ENCODE measurements around the gene GABRR3.

Gene GABRR3

DNA sequence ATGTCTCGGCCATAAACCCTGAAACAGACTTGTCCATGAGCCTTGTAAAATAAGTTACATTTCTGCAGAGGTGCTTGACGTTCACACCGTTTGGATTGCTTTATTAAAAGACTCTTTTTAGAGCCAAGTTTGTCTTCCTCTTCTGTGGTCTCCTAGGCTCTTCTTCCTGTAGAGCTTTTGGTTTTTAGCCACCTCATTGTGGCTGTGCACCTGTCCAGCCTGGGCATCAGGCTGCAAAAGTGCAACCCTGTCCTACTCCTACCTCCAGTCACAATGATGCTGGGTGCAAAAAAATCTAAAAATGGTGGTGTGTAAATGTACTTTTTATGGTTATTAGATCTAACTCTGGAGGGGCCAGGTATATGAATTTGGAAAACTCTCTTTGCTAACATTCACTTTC is 60.1 kb downstream of the GABRR3 start:
- H3K9me3 ChIP-seq (ENCODE audit: control insufficient read depth in 1 of 2, low read length in 2 of 2), result no peaks in the 10 kb centered on the region
- peaks cover 16 to 18% of the 10 kb centered on the region in 2 donors for H3K4me1 ChIP-seq (ENCODE audit: control insufficient read depth in 1 of 2, insufficient read depth in 2 of 2, low read length in 2 of 2)
- H3K27me3 ChIP-seq (ENCODE audit: control insufficient read depth in 1 of 2, insufficient read depth in 2 of 2, low read length in 2 of 2), result no peaks in the 10 kb centered on the region
- no peak overlapping the region for H3K9ac ChIP-seq (ENCODE audit: low read depth in 1 of 2, low read length in 2 of 2)
- H3K27ac ChIP-seq (ENCODE audit: low read depth, low read length), result no peak overlapping the region
- no peaks in the 10 kb centered on the region for H3K36me3 ChIP-seq (ENCODE audit: control insufficient read depth in 1 of 2, insufficient read depth in 2 of 2, low read length in 2 of 2)
- H3K4me3 ChIP-seq (ENCODE audit: low read depth in 1 of 2, low read length in 2 of 2), result no peak overlapping the region

DNA sequence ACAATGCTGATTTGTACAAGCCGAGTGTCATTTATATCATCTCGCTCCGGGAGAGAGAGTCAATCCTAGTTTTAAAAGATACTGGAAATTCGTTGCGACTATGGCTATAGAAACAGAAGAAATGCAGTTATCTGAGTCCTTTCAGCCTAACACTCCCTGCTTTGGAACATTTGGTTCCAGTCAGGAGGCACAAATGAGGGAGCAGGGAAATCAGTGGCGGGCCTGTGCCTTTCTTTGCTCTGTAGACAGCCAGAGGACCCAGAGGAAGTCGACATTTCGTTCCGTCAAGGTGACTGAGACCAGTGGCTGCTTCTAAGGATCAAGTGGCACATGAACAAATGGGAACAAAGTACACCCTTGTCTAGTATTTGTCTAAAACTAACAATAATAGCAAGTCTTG is 62.1 kb downstream of the GABRR3 start:
- Histone ChIP-seq H3K9ac (ENCODE audit: low read depth in 1 of 2, low read length in 2 of 2) (no peak overlapping the region), H3K27ac (ENCODE audit: low read depth, low read length) (no peak overlapping the region), H3K4me3 (ENCODE audit: low read depth in 1 of 2, low read length in 2 of 2) (peak overlapping the region; percentile 70 to 77), H3K36me3 (ENCODE audit: control insufficient read depth in 1 of 2, insufficient read depth in 2 of 2, low read length in 2 of 2) (no peaks in the 10 kb centered on the region), H3K4me1 (ENCODE audit: control insufficient read depth in 1 of 2, insufficient read depth in 2 of 2, low read length in 2 of 2) (peaks cover 18 to 22% of the 10 kb centered on the region in 2 donors), H3K9me3 (ENCODE audit: control insufficient read depth in 1 of 2, low read length in 2 of 2) (no peaks in the 10 kb centered on the region), H3K27me3 (ENCODE audit: control insufficient read depth in 1 of 2, insufficient read depth in 2 of 2, low read length in 2 of 2) (no peaks in the 10 kb centered on the region)

DNA sequence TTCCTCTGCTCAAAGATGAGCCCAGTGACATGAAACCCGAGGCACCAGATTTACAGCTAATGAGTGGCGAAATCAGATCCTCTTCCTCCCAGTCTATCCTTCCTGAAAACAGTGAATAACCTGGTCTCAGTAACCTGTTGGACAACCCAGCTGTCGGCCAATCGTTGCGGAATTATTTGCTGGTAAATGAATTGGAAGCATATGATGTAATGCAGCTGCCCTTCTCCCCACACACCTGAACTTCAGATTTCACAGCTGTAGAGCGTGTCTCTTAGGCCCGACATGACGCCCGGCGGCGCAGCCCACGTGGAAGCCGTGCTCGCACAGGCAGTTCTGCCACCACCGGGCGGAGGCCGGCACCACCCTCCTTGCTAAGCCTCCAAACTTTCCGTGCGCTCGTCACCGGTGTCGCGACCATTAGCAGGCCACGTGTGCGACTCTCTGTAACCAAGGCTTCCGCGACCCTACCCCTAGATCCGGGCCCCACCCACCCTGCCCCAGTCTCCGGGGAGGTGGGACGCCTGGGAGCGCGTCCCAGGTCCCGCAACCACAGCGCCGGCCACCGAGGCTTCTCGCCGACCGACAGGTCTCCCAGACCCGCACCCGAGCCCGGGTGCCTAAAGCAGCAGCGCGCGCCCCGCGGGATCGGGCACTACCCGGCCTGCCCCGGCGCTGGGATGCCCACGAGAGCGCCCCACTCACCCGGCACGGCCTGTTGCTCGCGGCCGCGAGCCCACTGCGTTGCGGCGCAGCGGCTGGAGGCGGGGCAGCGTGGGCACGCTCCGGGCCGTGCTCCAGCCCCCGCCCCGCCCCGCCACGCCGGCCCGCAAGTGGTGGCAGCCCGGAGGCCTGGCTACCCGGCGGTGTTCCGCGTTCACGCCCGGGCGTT is 63.2 kb downstream of the GABRR3 start, which contains the start of gene RIOX2:
RIOX2 (minus strand) TSS at position 753 of the 889 bp plus-strand sequence. CDS start 4,838 bp downstream, outside the sequence.
- peak within 1 kb of the TSS; percentile 70 to 77 for H3K4me3 ChIP-seq (ENCODE audit: low read depth in 1 of 2, low read length in 2 of 2)

DNA sequence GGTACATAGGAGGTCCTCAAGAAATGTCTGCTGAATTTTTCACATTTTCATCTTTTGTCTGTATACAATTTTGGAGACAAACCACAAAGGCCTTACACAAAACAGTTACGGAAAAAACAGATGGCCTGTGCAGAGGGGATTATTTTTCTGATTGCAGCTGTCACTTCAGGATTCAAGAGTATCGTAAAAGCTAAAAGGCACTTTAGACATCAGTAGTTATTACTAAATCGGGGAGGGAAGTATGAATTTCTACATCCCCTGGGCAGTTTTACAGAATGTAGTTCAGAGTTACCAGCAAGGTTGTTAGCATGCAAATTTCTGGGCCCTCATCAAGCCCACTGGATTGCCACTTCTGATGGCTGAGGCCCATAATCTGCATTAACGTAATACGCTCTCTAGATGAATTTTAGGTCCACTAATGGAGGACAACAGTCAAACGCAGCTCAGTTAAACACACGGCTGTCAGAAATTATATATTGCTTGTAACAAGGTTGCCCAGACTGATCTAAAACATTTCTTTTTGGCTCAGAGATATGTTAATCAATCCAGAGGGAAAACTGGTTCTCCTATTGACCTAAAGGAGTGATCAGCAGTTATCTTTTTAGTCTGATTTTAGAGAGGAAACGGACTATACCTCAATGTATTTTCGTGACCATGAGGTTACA is 64.0 kb downstream of the GABRR3 start:
- H3K4me1 ChIP-seq (ENCODE audit: control insufficient read depth in 1 of 2, insufficient read depth in 2 of 2, low read length in 2 of 2), result peaks cover 18 to 22% of the 10 kb centered on the region in 2 donors
- peaks cover 0 to 11% of the 10 kb centered on the region in 2 donors for H3K36me3 ChIP-seq (ENCODE audit: control insufficient read depth in 1 of 2, insufficient read depth in 2 of 2, low read length in 2 of 2)
- peak overlapping the region; percentile 56 to 63 for H3K9ac ChIP-seq (ENCODE audit: low read depth in 1 of 2, low read length in 2 of 2)
- H3K27ac ChIP-seq (ENCODE audit: low read depth, low read length), result peak overlapping the region; percentile 51
- H3K27me3 ChIP-seq (ENCODE audit: control insufficient read depth in 1 of 2, insufficient read depth in 2 of 2, low read length in 2 of 2), result no peaks in the 10 kb centered on the region
- peak overlapping the region; percentile 70 to 77 for H3K4me3 ChIP-seq (ENCODE audit: low read depth in 1 of 2, low read length in 2 of 2)
- no peaks in the 10 kb centered on the region for H3K9me3 ChIP-seq (ENCODE audit: control insufficient read depth in 1 of 2, low read length in 2 of 2)

More for the DNA sequence above, 63.2 kb downstream of the GABRR3 start, which contains the start of gene RIOX2:
- peaks cover 18 to 22% of the 10 kb centered on the region in 2 donors for H3K4me1 ChIP-seq (ENCODE audit: control insufficient read depth in 1 of 2, insufficient read depth in 2 of 2, low read length in 2 of 2)
- peak within 1 kb of the TSS; percentile 56 to 63 for H3K9ac ChIP-seq (ENCODE audit: low read depth in 1 of 2, low read length in 2 of 2)
- no peaks in the 10 kb centered on the region for H3K9me3 ChIP-seq (ENCODE audit: control insufficient read depth in 1 of 2, low read length in 2 of 2)
- H3K36me3 ChIP-seq (ENCODE audit: control insufficient read depth in 1 of 2, insufficient read depth in 2 of 2, low read length in 2 of 2), result peaks cover 0 to 7% of the 10 kb centered on the region in 2 donors
- H3K27ac ChIP-seq (ENCODE audit: low read depth, low read length), result peak within 1 kb of the TSS; percentile 78
- no peaks in the 10 kb centered on the region for H3K27me3 ChIP-seq (ENCODE audit: control insufficient read depth in 1 of 2, insufficient read depth in 2 of 2, low read length in 2 of 2)

DNA sequence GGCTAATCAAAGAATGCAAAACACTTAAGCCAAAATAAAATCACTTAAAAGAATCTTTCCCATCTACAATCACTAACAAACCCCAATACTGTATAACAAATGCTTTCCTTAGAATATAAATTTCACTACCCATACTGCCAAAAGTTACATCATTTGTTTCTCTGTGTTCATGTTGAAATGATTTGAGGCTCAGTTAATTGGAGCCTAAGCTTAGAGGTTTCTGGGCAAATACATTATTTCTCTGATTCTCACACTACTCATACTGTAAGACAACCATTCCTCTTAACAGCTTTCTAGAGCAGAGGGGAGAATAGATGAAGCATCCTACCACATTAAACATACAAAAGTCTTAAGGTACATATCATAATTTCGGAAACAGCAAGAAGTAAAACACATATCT is 65.0 kb downstream of the GABRR3 start:
- no peak overlapping the region for H3K4me3 ChIP-seq (ENCODE audit: low read depth in 1 of 2, low read length in 2 of 2)
- no peaks in the 10 kb centered on the region for H3K27me3 ChIP-seq (ENCODE audit: control insufficient read depth in 1 of 2, insufficient read depth in 2 of 2, low read length in 2 of 2)
- no peak overlapping the region for H3K9ac ChIP-seq (ENCODE audit: low read depth in 1 of 2, low read length in 2 of 2)
- H3K36me3 ChIP-seq (ENCODE audit: control insufficient read depth in 1 of 2, insufficient read depth in 2 of 2, low read length in 2 of 2), result peaks cover 0 to 11% of the 10 kb centered on the region in 2 donors
- peaks cover 18 to 22% of the 10 kb centered on the region in 2 donors for H3K4me1 ChIP-seq (ENCODE audit: control insufficient read depth in 1 of 2, insufficient read depth in 2 of 2, low read length in 2 of 2)
- H3K27ac ChIP-seq (ENCODE audit: low read depth, low read length), result no peak overlapping the region
- H3K9me3 ChIP-seq (ENCODE audit: control insufficient read depth in 1 of 2, low read length in 2 of 2), result no peaks in the 10 kb centered on the region

DNA sequence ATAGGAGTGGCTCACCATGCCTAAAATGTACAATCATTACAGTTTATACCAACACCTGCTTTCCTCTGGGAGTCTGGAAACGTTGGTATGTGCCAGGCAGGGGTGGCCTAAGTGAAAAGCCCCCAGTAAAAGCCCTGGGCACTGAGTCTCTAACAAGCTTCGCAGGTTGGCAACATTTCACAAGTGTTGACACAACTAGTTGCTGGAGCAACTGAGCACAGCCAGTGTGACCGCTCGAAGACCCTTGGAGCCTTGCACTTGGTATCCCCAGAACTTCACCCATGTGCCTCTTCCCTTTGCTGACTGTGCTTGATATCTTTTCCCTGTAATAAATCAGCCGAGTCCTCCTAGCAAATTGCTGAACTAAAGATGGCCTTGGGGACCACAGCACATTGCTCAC is 65.6 kb downstream of the GABRR3 start:
- Histone ChIP-seq H3K27ac (ENCODE audit: low read depth, low read length) (no peak overlapping the region), H3K4me3 (ENCODE audit: low read depth in 1 of 2, low read length in 2 of 2) (no peak overlapping the region), H3K4me1 (ENCODE audit: control insufficient read depth in 1 of 2, insufficient read depth in 2 of 2, low read length in 2 of 2) (peaks cover 18 to 22% of the 10 kb centered on the region in 2 donors), H3K36me3 (ENCODE audit: control insufficient read depth in 1 of 2, insufficient read depth in 2 of 2, low read length in 2 of 2) (peaks cover 0 to 11% of the 10 kb centered on the region in 2 donors), H3K9me3 (ENCODE audit: control insufficient read depth in 1 of 2, low read length in 2 of 2) (no peaks in the 10 kb centered on the region), H3K27me3 (ENCODE audit: control insufficient read depth in 1 of 2, insufficient read depth in 2 of 2, low read length in 2 of 2) (no peaks in the 10 kb centered on the region), H3K9ac (ENCODE audit: low read depth in 1 of 2, low read length in 2 of 2) (no peak overlapping the region)

DNA sequence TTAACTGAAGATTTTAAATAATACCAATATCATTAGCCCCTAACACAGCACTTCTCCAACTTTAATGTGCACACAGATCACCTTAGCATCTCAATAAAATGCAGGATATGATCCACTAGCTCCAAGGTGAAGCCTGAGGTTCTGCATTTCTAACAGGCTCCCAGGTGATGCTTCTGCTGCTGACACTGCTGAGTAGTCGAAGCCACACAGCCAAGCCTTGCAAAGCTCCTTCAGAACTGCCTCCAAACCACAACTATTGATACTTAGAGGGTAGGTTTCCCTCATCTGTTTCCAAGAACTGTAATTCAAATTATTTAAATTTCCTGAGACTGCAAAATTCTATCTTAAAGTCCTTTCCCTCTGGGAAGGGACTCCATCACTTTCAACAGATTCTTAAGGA is 66.7 kb downstream of the GABRR3 start:
- peaks cover 0 to 11% of the 10 kb centered on the region in 2 donors for H3K36me3 ChIP-seq (ENCODE audit: control insufficient read depth in 1 of 2, insufficient read depth in 2 of 2, low read length in 2 of 2)
- H3K4me3 ChIP-seq (ENCODE audit: low read depth in 1 of 2, low read length in 2 of 2), result no peak overlapping the region
- no peak overlapping the region for H3K9ac ChIP-seq (ENCODE audit: low read depth in 1 of 2, low read length in 2 of 2)

DNA sequence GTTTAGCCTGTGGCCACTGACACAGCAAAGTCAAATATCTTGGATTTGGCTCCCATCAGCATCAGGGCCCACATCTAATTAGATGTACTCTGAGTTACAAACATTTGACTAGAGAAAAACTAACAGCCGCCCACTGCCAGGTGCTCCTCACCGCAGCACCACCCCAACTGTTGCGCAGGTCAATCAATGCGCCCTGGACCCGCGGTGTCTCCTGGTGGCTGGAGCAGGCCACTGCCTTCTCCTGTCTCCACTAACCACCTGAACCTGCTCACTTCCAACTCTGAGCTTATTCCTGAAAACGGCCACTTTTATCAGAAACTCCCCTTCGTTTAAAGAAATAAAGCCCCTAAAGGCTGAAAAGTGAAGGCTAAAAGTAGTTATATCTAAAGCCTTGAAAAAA is 67.1 kb downstream of the GABRR3 start:
- peaks cover 18 to 22% of the 10 kb centered on the region in 2 donors for H3K4me1 ChIP-seq (ENCODE audit: control insufficient read depth in 1 of 2, insufficient read depth in 2 of 2, low read length in 2 of 2)
- H3K27ac ChIP-seq (ENCODE audit: low read depth, low read length), result no peak overlapping the region
- no peaks in the 10 kb centered on the region for H3K9me3 ChIP-seq (ENCODE audit: control insufficient read depth in 1 of 2, low read length in 2 of 2)

More for the DNA sequence above, 66.7 kb downstream of the GABRR3 start:
- Histone ChIP-seq H3K4me1 (ENCODE audit: control insufficient read depth in 1 of 2, insufficient read depth in 2 of 2, low read length in 2 of 2) (peaks cover 18 to 22% of the 10 kb centered on the region in 2 donors), H3K27ac (ENCODE audit: low read depth, low read length) (no peak overlapping the region), H3K9me3 (ENCODE audit: control insufficient read depth in 1 of 2, low read length in 2 of 2) (no peaks in the 10 kb centered on the region), H3K27me3 (ENCODE audit: control insufficient read depth in 1 of 2, insufficient read depth in 2 of 2, low read length in 2 of 2) (no peaks in the 10 kb centered on the region)

DNA sequence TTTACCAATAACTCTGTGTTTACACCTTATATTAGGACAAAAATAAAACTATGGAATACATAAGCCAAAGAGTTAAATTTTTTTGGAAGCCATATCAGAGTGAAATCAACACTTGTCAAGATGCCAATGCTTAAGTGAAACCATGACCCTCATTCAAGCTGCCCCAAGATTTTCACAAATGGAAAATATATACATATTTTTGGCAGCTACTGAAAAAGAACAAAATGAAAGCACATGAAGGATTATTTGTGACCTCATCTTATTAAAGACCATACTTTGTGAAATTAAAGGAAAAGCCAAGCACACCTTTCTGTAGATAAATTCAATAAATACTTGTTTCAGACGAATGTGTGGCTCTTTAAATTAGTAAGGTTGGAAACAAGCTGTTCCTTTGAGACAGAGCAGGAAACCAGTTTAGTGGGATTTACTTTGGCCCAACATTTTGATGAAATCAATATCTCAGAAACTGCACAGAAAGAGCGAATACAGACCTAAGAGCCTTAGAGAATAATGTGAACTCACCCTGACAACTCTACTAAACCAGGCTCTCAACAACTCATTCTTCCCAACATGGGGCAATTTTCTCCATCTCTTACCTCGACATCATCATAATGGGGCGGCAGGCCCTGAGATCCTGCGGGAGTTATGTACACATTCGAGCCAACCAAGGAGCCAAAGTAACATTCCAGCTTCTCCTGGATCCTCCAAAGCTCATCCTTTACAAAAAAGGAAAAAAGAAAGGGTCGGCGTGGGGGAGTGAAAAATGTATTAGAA is 73.9 kb downstream of the GABRR3 start:
- Histone ChIP-seq H3K36me3 (ENCODE audit: control insufficient read depth in 1 of 2, insufficient read depth in 2 of 2, low read length in 2 of 2) (peaks cover 0 to 33% of the 10 kb centered on the region in 2 donors), H3K9me3 (ENCODE audit: control insufficient read depth in 1 of 2, low read length in 2 of 2) (no peaks in the 10 kb centered on the region), H3K4me3 (ENCODE audit: low read depth in 1 of 2, low read length in 2 of 2) (no peak overlapping the region), H3K27ac (ENCODE audit: low read depth, low read length) (no peak overlapping the region), H3K4me1 (ENCODE audit: control insufficient read depth in 1 of 2, insufficient read depth in 2 of 2, low read length in 2 of 2) (no peaks in the 10 kb centered on the region), H3K9ac (ENCODE audit: low read depth in 1 of 2, low read length in 2 of 2) (no peak overlapping the region), H3K27me3 (ENCODE audit: control insufficient read depth in 1 of 2, insufficient read depth in 2 of 2, low read length in 2 of 2) (no peaks in the 10 kb centered on the region)

More for the DNA sequence above, 67.1 kb downstream of the GABRR3 start:
- Histone ChIP-seq H3K27me3 (ENCODE audit: control insufficient read depth in 1 of 2, insufficient read depth in 2 of 2, low read length in 2 of 2) (no peaks in the 10 kb centered on the region), H3K9ac (ENCODE audit: low read depth in 1 of 2, low read length in 2 of 2) (no peak overlapping the region), H3K4me3 (ENCODE audit: low read depth in 1 of 2, low read length in 2 of 2) (no peak overlapping the region), H3K36me3 (ENCODE audit: control insufficient read depth in 1 of 2, insufficient read depth in 2 of 2, low read length in 2 of 2) (peaks cover 0 to 11% of the 10 kb centered on the region in 2 donors)

Measured in duodenal mucosa (tissue), 2 donors.